BJ (cell line): ENCODE results near the gene PLA2G4E. TPM values are rescaled to one million over a fixed set of nuclear protein-coding genes. Genes with fewer than 3 reads are reported as not detected.

Source experiments
- CTCF ChIA-PET: fragments of 350-600 bp; formaldehyde crosslinking; extraction: SDS; loops from one replicate; lab custom pipeline; 2021; ENCODE audit warnings: antibody characterized with exemption, inconsistent platforms; lab: Yijun Ruan, JAX
- POLR2A ChIA-PET: fragments of 300-600 bp; sonication (Branson Sonifier 250); formaldehyde crosslinking; extraction: SDS; loops from one replicate; lab custom pipeline; 2021; ENCODE audit warnings: antibody characterized with exemption; lab: Charles Lee
- DNase-seq: peaks from one replicate; pipeline ENCODE4 v3.0.0-alpha.2; 2011; ENCODE audit warnings: low read depth
- H3K27me3 ChIP-seq: 2 replicates; pipeline ENCODE4 v1.6.0; 2011; ENCODE audit warnings: low read length; ENCODE audit not compliant: control insufficient read depth, insufficient read depth
- H3K36me3 ChIP-seq: 2 replicates; pipeline ENCODE4 v1.5.1; 2011; ENCODE audit warnings: low read length; ENCODE audit not compliant: control insufficient read depth, insufficient read depth
- H3K4me3 ChIP-seq: 2 replicates; pipeline ENCODE4 v1.5.1; 2011; ENCODE audit warnings: low read depth, mild to moderate bottlenecking, control low read depth, low read length
- CTCF ChIP-seq: IDR thresholded peaks from 2 replicates; pipeline ENCODE4 v1.5.1; 2011; ENCODE audit warnings: low read depth, mild to moderate bottlenecking, control low read depth, inconsistent platforms, low read length, moderate library complexity; ENCODE audit not compliant: insufficient read depth
- polyA plus RNA-seq: library from polyadenylated mRNA; depleted of rRNA; stranded (reverse); fragments of >200 nt; gene quantifications from 2 replicates; pipeline ENCODE4 v1.2.3, GENCODE V29; 2011

The PLA2G4E gene
- polyA plus RNA-seq, 1 experiment, result not detected

- Histone ChIP-seq H3K4me3 (no peak overlapping the region), H3K27me3 (no peaks in the 10 kb centered on the region), H3K36me3 (no peaks in the 10 kb centered on the region)
- ChIA-PET CTCF (interaction anchor here (1.4 kb wide), 1 partner anchor 10 kb away, joined by 3 read pairs; no protein-coding TSS in a partner anchor), POLR2A (no interaction called here)
- DNase-seq, result no peak
- no peak for TF ChIP-seq CTCF
These were observed 63.6 kb downstream of the PLA2G4E start for GRCh38 chr15:41957021-41957897.

GRCh38 chr15:41955807-41956525 is 64.9 kb downstream of the PLA2G4E start:
- POLR2A ChIA-PET, result no interaction called here
- DNase-seq, result no peak
- TF ChIP-seq CTCF, result peak; percentile 22; the same call in 1 of the 2 replicates
- H3K27me3 ChIP-seq, result no peaks in the 10 kb centered on the region
- CTCF ChIA-PET, result interaction anchor here (1.3 to 1.9 kb wide), 2 partner anchors 15 to 34 kb away, joined by 5 to 6 read pairs; no protein-coding TSS in a partner anchor
- no peak overlapping the region for H3K4me3 ChIP-seq
- no peaks in the 10 kb centered on the region; the same call in 1 of the 2 replicates for H3K36me3 ChIP-seq

- H3K27me3 ChIP-seq, result no peaks in the 10 kb centered on the region
- TF ChIP-seq CTCF, result no peak
- no peak for DNase-seq
- no peaks in the 10 kb centered on the region; the same call in 1 of the 2 replicates for H3K36me3 ChIP-seq
- ChIA-PET CTCF (interaction anchor here (0.7 to 1.9 kb wide), 2 partner anchors 16 to 145 kb away, joined by 3 to 6 read pairs; no protein-coding TSS in a partner anchor), POLR2A (no interaction called here)
- no peak overlapping the region for H3K4me3 ChIP-seq
These were observed 65.7 kb downstream of the PLA2G4E start for GRCh38 chr15:41955100-41955499.

GRCh38 chr15:41954036-41954435 is 66.8 kb downstream of the PLA2G4E start:
- DNase-seq, result no peak
- POLR2A ChIA-PET, result no interaction called here
- CTCF ChIA-PET, result interaction anchor here (0.6 to 1.0 kb wide), 2 partner anchors 19 to 698 kb away, joined by 3 to 4 read pairs; no protein-coding TSS in a partner anchor
- no peak overlapping the region for H3K4me3 ChIP-seq
- no peak for TF ChIP-seq CTCF
- H3K36me3 ChIP-seq, result no peaks in the 10 kb centered on the region; the same call in 1 of the 2 replicates
- H3K27me3 ChIP-seq, result no peaks in the 10 kb centered on the region
